Neural cell (in vitro differentiated cells): ENCODE data around the gene PRR5L.

Source experiments
- CTCF ChIP-seq: fragments of 450-650 bp; IDR thresholded peaks from 2 replicates; pipeline ENCODE4 v1.5.1; 2014; ENCODE audit warnings: antibody characterized with exemption, mild to moderate bottlenecking, moderate library complexity; ENCODE audit not compliant: poor library complexity, severe bottlenecking
- EZH2 ChIP-seq: fragments of 200-600, 300-800 bp; shearing (Covaris generic), sonication (generic); IDR thresholded peaks from 2 replicates; pipeline ENCODE4 v1.6.1; 2014; ENCODE audit warnings: antibody characterized with exemption, low read length, borderline replicate concordance, mild to moderate bottlenecking; ENCODE audit not compliant: insufficient read depth, poor library complexity, severe bottlenecking
- SMC3 ChIP-seq: fragments of 450-650 bp; conservative IDR thresholded peaks from 2 replicates; pipeline ENCODE4 v1.6.1; 2014; ENCODE audit warnings: antibody characterized with exemption, mild to moderate bottlenecking, moderate library complexity; ENCODE audit not compliant: poor library complexity
- TF ChIP-seq, protein P1 (sequence below): IDR thresholded peaks from 2 replicates; pipeline ENCODE4 v1.6.1; 2012; ENCODE audit warnings: borderline replicate concordance

- TF ChIP-seq, protein P1, sequence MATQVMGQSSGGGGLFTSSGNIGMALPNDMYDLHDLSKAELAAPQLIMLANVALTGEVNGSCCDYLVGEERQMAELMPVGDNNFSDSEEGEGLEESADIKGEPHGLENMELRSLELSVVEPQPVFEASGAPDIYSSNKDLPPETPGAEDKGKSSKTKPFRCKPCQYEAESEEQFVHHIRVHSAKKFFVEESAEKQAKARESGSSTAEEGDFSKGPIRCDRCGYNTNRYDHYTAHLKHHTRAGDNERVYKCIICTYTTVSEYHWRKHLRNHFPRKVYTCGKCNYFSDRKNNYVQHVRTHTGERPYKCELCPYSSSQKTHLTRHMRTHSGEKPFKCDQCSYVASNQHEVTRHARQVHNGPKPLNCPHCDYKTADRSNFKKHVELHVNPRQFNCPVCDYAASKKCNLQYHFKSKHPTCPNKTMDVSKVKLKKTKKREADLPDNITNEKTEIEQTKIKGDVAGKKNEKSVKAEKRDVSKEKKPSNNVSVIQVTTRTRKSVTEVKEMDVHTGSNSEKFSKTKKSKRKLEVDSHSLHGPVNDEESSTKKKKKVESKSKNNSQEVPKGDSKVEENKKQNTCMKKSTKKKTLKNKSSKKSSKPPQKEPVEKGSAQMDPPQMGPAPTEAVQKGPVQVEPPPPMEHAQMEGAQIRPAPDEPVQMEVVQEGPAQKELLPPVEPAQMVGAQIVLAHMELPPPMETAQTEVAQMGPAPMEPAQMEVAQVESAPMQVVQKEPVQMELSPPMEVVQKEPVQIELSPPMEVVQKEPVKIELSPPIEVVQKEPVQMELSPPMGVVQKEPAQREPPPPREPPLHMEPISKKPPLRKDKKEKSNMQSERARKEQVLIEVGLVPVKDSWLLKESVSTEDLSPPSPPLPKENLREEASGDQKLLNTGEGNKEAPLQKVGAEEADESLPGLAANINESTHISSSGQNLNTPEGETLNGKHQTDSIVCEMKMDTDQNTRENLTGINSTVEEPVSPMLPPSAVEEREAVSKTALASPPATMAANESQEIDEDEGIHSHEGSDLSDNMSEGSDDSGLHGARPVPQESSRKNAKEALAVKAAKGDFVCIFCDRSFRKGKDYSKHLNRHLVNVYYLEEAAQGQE = no peak
- TF ChIP-seq CTCF (no peak), EZH2 (no peak), SMC3 (no peak)
Measured at GRCh38 chr11:36349351-36350136, 53.5 kb downstream of the PRR5L start.
